ENCODE results near the gene SMC6.
A peak's percentile ranks its signal among the peaks of the same experiment; 100 is the strongest.

The SMC6 gene

DNA sequence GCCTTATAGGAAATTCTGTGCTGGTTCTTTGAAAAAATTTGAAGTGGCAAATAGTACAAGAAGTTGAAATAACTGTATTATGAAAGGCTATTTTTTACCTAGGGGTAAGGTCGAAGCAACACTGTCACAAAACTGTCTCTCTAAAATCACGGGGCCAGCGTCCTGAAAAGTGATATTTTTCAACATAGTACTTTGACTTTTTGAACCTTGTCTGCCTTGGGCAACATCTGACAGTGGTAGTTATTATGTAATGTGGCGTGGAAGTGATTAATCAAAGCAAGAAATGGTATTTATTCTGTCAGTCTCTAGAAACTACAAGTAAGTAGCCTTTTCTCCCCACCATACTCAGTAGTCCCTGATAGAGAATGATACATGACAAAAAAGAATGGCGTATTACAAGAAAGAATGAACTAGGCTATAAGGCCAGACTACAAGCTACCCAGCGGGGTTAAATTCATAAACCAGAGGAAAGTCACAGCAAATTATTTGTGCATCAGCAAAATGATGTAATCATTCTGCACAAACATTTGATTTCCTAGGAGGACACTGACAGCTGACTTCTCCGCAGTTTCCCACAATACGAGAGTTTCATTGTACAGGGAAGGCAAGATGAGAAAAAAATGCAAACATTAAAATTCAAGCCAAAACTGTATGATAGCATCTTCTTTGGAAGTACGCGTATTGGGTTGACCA lies 10.2 kb upstream of the SMC6 start:
- DNase-seq, result no peak

DNA sequence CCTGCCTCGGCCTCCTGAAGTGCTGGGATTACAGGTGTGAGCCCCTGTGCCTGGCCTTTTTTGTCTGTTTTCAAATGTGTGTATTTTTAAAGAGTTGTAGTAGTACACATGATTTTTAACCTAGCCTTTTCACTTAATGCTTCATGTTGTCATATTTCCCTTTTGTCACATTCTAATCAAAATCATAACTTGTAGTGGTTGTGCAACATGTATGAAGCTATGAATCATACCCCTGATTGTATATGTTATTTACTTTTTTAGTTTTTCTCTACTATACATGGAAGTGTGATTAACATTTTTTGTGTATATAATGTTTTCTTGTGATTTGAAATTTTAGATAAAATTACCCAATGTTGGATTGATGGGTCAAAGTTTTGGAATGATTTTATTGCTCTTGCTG lies 8.8 kb upstream of the SMC6 start:
- DNase-seq, result no peak

DNA sequence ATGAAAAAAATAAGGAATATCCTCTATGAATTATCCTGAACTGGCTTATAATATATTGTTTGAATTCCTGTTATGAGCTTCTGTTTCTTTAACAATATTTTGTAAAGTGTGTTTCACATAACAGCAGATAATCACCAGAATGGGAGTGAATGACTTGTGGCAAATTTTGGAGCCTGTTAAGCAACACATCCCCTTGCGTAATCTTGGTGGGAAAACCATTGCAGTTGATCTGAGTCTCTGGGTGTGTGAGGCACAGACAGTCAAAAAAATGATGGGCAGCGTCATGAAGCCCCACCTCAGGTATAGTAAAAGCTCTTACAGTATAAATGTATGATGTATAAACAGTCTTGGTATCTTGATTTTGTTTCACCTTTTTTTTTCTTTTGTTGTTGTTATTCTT lies 6.2 kb upstream of the SMC6 start:
- no peak for DNase-seq

DNA sequence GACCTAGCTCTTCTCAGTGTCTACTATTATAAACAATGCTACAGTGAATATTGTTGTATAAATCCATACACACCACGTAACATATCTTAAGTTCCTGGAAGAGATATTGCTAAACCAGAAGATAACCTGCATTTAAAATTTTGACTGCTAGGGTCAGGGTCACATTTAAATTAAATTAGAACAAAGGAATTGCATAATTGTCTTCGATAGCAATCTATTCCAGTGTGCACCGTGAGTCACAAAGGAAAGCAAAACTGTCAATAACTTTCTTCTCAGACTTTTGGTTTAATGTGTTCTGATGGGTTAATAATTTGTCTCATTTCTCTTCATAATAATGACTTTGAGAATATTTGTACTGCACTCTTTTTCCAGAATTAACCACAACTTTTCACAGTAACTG lies 4.5 kb upstream of the SMC6 start:
- DNase-seq, result no peak

DNA sequence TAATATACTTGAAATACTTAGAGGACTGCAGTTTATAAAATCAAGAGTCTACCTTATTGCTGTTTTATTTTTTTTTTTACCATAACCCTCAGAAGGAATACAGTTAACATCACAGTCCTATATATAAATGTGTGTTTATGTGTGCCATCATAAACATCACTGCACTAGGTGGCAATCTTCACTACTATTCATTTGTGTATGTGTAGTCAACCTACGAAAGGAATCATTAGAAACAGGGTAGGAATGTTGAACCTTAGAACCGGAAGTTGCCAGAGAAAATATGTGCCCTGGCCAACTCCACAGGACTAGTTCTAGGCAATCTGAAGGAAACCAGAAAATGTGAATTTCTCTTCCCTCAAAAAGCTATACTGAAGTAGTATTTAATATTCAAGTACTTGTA lies 3.7 kb upstream of the SMC6 start:
- DNase-seq, result no peak

DNA sequence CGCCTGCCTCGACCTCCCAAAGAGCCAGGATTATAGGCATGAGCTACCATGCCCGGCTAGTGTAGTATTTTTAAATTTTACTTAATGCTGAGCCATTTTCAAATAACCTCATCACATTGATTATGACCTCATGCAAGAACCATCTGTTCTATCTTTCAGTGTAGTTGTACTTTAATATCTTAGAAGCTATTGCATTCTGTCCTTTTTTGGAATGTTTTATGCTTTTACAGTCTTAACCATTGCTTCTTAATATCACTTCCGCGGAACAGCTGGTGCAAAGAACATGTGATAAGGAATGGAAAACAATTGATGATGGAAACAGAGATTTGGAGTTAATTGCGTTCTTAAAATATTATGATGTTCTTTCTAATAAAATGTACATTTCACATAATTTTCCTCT lies 3.1 kb upstream of the SMC6 start:
- DNase-seq, result no peak

DNA sequence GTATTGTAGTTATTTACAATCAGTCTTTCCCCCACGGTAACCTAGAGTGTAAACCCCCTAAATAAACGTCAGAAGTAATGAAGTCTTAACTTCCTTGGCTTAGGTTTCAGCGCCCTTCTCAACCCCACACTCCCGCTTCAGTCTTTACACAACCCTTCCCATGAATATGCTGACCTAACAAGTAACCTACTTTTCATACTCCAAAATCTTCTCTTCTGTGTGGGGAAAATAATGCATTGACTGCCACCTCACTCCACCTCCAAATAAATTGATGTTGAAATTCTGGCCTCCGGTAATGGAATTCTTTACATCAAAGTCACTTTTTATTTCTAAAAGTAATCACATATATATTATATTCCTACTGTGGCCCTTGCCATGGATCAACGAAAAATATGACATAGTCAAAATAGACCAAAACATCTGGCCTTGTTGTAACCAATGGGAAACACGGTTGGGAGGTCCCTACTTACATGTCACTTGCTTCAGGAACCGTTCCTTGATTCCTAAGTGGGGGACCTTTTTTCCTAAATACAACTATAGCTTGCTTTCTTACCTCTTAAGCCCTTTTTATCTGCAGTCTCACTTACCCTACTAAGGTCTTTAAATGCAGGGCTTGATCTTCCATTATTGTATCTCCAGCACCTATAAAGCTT lies 1.3 kb upstream of the SMC6 start:
- no peak for DNase-seq

DNA sequence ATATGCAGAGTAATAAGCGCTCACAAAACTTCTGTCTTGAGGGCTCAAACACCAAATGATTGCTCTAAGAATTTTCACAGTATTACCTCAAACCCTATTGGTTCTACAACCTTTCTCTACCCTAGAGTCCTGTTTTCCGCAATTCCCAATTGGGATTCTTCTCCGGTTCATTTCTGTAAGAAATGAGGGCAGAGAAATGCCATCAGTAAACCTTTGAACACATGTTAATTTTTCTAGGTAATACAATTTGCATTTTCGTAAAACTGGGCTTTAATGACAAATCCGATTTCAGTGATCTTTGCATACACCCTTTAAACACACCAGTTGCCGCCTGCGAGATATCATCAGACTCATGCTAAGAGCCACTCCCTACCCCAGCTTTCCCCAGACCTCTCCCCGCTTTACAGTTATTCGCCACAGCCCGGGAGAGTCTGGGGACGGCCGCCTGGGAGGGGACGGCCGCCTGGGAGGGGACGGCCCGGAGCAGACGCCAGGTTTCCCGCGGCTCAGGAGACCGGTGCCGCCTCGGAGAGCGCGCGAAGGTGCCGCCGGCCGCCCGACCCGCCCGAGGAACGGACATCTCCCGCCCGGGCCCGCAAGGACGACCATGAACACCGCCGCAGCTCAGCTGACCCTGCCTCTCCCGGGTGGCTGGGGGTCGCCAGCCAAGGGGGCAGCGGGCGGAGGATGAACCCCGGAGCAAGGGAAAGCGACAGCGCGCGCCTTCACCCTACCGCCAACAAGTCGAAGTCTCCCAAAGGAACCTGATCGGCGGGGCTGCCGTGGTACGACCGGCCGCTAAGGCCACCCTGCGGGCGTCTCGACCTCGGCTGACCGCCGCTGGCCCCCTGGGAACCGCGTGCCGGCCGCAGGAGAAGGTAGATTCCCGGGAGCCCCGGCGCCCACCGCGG lies 463 bp downstream of the SMC6 start:
- peak; percentile 50 for DNase-seq

DNA sequence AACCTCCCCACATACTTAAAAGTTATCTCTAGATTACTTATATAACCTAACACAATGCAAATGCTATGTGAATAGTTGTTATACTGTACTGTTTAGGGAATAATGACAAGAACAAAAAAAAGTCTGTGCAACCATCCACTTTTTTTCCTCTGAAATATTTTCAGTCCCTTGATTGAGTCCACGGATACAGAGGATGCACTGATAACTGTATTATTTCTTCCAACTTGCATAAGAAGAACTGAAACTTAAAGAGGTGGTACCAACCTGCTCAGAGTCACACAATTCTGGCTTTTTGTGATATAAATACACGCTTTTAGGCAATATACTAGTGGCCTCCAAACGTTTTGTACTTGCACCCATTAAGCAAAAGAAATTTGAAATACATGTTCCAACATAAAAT lies 1.4 kb downstream of the SMC6 start:
- DNase-seq, result no peak

DNA sequence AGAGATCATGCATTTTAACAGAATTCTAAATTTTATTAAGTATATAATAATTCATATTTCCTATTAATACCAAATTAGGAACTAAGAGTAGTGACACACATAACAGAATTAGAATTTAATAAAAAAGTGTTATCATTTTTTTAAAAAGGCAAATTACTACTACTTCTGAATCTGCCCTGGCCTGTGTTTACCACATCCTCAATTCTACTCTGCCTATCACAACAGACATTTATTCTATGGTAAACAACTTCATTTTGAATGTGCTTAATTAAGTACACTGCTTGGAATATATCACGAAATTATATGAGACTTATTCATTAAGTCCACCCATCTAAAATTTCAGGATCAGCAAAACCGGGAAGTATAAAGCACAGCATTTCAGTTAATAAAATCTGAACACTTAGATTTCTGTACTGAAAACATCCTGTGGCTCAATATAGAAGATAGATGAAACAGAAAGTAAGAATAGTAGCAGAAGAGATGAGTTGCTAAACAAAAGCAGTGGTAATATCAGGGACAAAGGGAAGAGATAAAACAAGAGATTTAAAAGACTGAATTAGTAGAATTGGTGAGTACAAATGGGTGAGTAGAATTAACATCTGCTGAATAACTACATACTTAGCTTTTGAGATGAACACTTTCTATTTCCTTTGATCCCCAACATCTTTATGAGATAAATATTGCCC lies 3.7 kb downstream of the SMC6 start:
- DNase-seq, result no peak

DNA sequence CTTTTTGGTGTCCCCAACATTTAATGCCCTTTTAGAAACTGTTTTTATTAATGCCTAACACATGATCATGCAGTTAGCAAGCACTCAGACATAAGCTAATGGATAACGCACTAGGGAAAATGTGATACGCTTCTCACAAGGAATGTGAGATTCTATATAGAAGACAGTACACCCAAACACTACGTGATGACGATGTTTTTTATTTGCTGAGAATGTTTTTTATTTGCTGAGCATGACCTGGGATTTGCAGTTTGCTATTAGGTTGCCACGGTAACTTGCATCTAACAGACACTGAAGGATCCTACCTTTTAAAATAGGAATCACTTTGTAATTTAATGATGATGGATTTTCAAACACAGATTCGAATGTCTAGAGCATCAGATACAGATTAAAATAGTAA lies 4.9 kb downstream of the SMC6 start:
- no peak for DNase-seq

DNA sequence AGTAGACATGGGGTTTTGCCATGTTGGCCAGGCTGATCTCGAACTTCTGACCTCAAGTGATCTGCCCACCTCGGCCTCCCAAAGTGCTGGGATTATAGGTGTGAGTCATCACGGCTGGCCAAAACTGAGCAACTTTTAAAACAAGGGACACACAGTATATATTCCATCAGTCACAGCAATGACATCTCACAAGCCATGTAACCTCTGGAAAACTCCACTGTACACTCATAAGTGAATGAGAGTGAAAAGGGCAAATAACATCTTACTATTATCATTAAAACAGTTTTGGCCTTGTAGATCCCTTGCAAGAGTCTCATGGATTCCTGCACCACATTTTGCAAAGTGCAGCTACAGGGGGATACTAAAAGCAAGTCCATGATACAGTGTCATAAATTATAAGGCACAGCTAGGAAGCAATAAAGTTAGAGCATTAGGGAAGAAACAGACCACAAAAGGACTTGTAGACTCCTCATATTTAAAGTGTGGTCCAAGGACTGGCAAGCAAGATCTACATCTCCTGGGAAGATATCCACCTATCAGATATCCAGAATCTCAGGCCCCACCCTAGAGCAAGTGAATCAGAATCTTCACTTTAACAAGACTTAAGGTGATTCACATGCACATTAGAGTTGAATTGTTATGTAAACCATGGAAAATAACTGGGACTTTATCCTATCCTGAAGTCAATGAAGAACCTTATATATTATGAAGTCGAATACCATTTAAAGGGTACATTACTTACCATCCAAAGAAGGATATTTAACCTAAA lies 5.7 kb downstream of the SMC6 start:
- no peak for DNase-seq

DNA sequence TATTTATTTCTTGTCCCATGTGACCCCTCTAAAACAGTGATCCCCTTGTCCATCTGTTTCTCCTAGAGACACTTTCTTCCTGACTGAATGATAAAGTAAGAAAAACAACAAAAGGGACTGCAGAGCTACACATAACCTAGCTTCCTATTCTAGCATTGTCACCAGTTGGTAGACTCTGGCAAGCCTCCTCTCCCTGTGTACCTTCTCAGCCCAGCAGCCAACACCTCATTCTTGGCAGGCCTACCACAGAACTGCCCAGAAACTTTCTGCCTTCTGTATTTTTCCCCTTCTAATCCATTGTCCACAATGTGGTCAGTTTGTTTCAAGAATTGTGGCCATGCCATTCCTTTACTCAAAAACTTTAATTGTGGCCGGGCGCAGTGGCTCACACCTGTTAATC lies 13.4 kb downstream of the SMC6 start:
- no peak for DNase-seq

DNA sequence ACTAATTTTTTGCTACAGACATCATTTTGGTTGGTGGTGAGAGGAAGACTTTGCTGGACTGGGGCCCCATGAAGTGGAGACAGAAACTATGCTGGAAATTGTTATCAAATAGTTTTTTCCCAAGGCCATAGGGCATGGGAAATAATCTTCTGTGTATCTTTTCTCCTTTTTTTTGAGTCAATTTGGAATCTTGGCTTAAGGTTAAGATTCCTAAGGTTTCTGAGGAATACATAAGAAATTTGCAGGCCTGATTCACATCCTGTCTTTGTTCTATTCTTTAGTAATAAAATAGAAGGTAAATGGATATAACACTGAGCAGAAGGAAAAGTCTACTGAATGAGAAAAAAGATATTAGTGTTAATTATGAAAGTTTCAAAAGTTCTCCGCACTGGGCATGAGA lies 16.6 kb downstream of the SMC6 start:
- DNase-seq, result no peak

DNA sequence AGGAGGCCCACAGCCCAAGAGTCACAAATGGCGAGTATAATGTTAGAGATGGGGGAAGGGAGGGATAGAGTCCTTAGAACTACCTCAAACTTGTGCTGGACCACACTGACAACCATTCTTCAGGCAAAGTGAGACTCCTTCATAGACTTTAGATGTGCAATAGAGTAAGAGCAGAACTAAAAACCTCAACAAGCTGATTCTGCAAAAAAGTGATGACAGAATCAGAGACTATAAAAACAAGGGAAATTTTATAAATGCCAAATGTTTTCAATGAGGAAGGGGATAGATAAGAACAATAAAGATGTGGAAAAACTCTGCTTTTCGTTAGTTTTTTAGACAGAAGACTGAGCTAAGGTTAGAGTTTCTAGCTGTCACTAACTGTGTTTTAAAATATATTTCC lies 17.7 kb downstream of the SMC6 start:
- DNase-seq, result no peak

DNA sequence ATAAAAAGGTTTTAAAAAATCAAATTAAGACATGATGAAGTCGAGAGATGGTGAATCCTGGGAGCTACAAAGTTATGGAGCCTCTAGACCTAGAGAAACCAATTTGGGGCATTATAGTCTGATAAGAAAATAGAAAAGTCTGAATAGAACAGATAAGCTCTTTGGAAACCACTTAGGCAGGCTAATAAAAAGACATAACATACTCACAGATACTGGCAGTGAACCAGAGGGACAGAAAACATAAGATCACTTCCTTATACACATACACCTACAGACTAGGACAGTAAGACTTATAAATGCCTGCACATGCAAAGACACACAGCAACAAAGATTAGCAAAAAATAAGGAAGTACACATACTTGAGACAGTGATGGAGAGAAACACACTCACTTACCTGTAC lies 20.0 kb downstream of the SMC6 start:
- DNase-seq, result no peak

DNA sequence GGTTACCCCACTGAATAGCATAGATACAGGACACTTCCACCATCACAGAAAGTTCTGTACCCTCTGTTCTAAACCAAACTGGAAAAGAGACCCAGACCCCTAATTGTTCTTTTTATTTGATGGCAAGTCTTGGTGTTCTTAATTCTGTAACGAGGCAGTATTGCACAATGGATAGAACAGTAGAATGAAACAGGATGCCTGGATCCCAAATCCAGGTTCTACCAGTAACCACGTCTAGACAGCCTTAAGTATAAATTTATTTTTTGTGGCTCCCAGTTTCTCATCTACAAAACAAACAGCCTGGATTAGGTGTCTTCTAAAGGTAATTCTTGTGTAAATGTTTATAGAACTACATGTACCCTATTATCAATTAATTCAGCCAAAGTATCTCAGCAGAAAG lies 23.7 kb downstream of the SMC6 start:
- DNase-seq, result no peak

DNA sequence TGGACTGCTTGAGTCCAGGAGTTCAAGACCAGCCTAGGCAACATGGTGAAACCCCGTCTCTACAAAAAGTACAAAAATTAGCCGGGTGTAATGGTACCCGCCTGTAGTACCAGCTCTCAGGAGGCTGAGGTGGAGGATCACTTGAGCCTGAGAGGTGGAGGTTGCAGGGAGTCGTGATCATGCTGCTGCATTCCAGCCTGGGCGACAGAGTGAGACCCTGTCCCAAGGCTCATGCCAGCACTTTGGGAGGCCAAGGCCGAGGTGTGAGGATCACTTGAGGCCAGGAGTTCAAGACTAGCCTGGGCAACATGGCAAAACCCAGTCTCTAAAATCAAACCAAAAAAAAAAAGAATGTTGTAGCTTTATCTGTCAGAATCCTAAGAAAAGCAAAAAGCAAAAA lies 25.4 kb downstream of the SMC6 start:
- DNase-seq, result no peak

DNA sequence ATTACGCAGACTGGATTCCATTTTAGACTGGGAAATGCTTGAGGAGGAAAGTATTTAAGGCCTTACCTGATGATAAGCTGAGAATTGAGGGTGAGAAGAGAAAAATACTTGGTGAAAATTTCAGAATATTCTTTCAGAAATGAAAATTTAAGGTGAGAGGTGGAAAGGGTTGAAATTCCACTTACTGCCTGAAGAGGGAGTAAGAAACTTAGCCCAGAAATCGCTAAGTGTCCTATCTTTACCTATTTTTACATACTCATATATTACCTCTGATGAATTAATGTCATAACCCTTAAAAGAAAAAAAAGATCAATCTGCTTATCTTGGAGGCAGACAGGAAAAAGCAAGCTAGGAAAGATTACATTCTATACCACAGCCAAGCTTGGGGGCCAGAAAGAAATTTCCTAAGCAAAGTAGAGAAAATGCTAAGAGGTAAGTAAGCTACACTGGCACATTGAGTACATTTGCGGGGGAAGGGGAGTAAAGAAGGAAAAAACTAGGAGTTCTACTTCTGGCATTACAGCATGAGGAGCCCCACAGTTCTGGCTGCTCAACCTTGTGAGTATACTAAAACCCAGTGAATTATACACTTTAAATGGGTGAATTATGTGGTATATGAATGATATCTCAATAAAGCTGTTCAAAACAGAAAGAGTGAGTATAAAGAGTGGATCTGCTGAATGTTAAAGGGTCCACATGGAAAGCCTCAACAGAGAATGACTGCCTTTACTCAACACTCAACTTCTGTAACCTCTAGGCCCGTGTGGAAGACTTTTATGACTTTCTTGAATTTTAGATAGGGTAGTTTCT lies 33.8 kb downstream of the SMC6 start:
- DNase-seq, result no peak

DNA sequence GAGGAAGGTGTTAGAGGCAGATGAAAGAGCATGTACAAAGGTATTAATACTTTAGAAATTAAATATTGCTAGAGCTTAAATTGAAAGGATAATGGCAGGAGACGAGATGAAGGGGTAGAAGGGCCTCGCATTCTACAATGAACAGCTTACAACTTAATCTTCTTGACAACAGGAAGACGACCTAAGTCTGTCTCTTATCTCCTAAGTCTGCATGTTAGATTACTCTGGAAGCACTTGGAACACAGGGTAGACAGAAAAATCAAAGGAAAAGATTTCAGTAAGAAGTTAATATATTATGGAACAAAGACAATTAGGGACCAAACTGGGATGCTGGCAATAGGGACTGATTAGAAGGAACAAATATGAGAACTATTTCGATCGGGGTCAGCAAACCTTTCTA lies 34.9 kb downstream of the SMC6 start:
- DNase-seq, result no peak

DNA sequence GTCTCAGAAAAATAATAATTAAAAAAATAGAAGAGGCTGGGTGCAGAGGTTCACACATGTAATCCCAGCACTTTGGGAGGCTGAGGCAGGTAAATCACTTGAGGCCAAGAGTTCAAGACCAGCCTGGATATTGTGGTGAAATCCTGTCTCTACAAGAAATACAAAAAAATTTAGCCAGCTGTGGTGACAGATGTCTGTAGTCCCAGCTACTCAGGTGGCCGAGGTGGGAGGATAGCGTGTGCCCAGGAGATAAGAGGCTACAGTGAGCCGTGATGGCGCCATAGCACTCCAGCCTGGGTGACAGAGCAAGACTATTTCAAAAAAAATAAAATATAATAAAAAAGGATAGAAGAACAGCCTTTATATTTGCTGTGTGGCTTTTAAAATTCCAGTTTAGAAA lies 35.9 kb downstream of the SMC6 start:
- no peak for DNase-seq

DNA sequence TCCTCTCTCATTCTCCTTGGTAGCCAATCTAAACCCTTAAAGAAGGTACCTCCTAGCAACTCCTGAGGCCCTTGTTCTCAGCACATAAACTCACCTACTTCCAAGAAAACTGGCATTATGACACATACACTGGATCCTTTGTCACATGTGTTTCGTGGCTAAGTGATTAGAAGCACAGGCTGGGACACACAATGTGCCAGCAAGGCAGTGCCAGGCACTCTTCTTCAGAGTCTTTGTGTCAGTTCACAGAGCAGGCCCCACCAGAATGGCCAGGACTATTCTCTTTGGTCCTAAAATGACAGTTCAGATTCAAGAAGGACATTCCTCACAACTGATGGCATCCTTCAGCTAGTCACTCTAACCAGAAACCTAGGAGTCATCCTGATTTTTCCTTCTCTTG lies 40.3 kb downstream of the SMC6 start:
- no peak for DNase-seq

All from activated CD4-positive, alpha-beta T cell treated with anti-CD3 and anti-CD28 coated beads for 48 hours (primary cell).